ENCODE results near the gene EVI5L.

The EVI5L gene

GRCh38 chr19:7851623-7852500 lies 21.8 kb downstream of the EVI5L start:
- no peak for TF ChIP-seq CSDC2 (CRISPR knock-in tag; IDR thresholded peaks at IDR 0.05)
- no peak for TF ChIP-seq PPARA (CRISPR knock-in tag; IDR thresholded peaks at IDR 0.05; ENCODE audit: borderline replicate concordance)
- no peak for TF ChIP-seq RARB (CRISPR knock-in tag; IDR thresholded peaks at IDR 0.05)
- TF ChIP-seq ZFP3 (CRISPR knock-in tag; IDR thresholded peaks at IDR 0.05): no peak
- no peak for TF ChIP-seq TOX (CRISPR knock-in tag; IDR thresholded peaks at IDR 0.05; ENCODE audit: borderline replicate concordance)
- no peak for TF ChIP-seq TSHZ2 (CRISPR knock-in tag; IDR thresholded peaks at IDR 0.05)
- TF ChIP-seq ZC3H10 (CRISPR knock-in tag; IDR thresholded peaks at IDR 0.05): no peak
- no peak for TF ChIP-seq ZFP30 (CRISPR knock-in tag; IDR thresholded peaks at IDR 0.05)
- TF ChIP-seq TCF4 (CRISPR knock-in tag; IDR thresholded peaks at IDR 0.05; ENCODE audit: borderline replicate concordance): no peak
- TF ChIP-seq SNAI2 (CRISPR knock-in tag; IDR thresholded peaks at IDR 0.05): no peak
- TF ChIP-seq CREB5 (CRISPR knock-in tag; IDR thresholded peaks at IDR 0.05; ENCODE audit: low read depth): no peak
- TF ChIP-seq OSR1 (CRISPR knock-in tag; IDR thresholded peaks at IDR 0.05): no peak
- TF ChIP-seq ZNF70 (CRISPR knock-in tag; IDR thresholded peaks at IDR 0.05): no peak
- TF ChIP-seq ZNF8 (CRISPR knock-in tag; IDR thresholded peaks at IDR 0.05): no peak
- no peak for TF ChIP-seq ESRRG (CRISPR knock-in tag; IDR thresholded peaks at IDR 0.05)
- TF ChIP-seq GLIS3 (CRISPR knock-in tag; IDR thresholded peaks at IDR 0.05): no peak
- TF ChIP-seq POU6F1 (CRISPR knock-in tag; IDR thresholded peaks at IDR 0.05; ENCODE audit: borderline replicate concordance, low read depth): no peak
- TF ChIP-seq ZNF565 (CRISPR knock-in tag; conservative IDR thresholded peaks at IDR 0.05; ENCODE audit: low read depth): no peak
- TF ChIP-seq ISL1 (CRISPR knock-in tag; IDR thresholded peaks at IDR 0.05): no peak
- ATAC-seq: no peak

GRCh38 chr19:7852851-7853769 lies 23.1 kb downstream of the EVI5L start:
- ATAC-seq: peak; percentile 96
- TF ChIP-seq GLIS3 (CRISPR knock-in tag; IDR thresholded peaks at IDR 0.05) (no peak), CREB5 (CRISPR knock-in tag; IDR thresholded peaks at IDR 0.05; ENCODE audit: low read depth) (no peak), CSRNP3 (CRISPR knock-in tag; IDR thresholded peaks at IDR 0.05) (no peak), ESRRG (CRISPR knock-in tag; IDR thresholded peaks at IDR 0.05) (no peak), ZNF8 (CRISPR knock-in tag; IDR thresholded peaks at IDR 0.05) (no peak), TCF4 (CRISPR knock-in tag; IDR thresholded peaks at IDR 0.05; ENCODE audit: borderline replicate concordance) (no peak), ZFP30 (CRISPR knock-in tag; IDR thresholded peaks at IDR 0.05) (no peak), ZC3H10 (CRISPR knock-in tag; IDR thresholded peaks at IDR 0.05) (no peak), TSHZ2 (CRISPR knock-in tag; IDR thresholded peaks at IDR 0.05) (no peak), ARNTL (CRISPR knock-in tag; IDR thresholded peaks at IDR 0.05; ENCODE audit: borderline replicate concordance, low read depth) (no peak), BACH2 (CRISPR knock-in tag; IDR thresholded peaks at IDR 0.05; ENCODE audit: borderline replicate concordance) (no peak), ZFP3 (CRISPR knock-in tag; IDR thresholded peaks at IDR 0.05) (no peak), ISL1 (CRISPR knock-in tag; IDR thresholded peaks at IDR 0.05) (no peak), OSR1 (CRISPR knock-in tag; IDR thresholded peaks at IDR 0.05) (no peak), ZNF565 (CRISPR knock-in tag; conservative IDR thresholded peaks at IDR 0.05; ENCODE audit: low read depth) (no peak), PPARA (CRISPR knock-in tag; IDR thresholded peaks at IDR 0.05; ENCODE audit: borderline replicate concordance) (no peak), RARB (CRISPR knock-in tag; IDR thresholded peaks at IDR 0.05) (no peak)
